Stimulated activated naive CD8-positive, alpha-beta T cell treated with anti-CD3 and anti-CD28 coated beads, Interleukin-15, amount 100 ng/mL, for 72 hours (primary cell): ENCODE measurements around the gene MYLK4.

Experiments used
- ATAC-seq: fragments of 150-1000 bp; cut with Tn5 transposase; 2 replicates; pipeline ENCODE4 v1.10.0; 2021; ENCODE audit warnings: mild to moderate bottlenecking, moderate library complexity
- DNase-seq, 2 donors: peaks; one replicate each; pipeline ENCODE4 v3.0.0; 2021 to 2022
- H3K27ac Mint-ChIP-seq, 2 donors: one replicate each; pipeline ENCODE4 v1.8.0; 2022; ENCODE audit warnings: mild to moderate bottlenecking in 2 of 2, mixed read lengths in 2 of 2, moderate library complexity in 2 of 2
- H3K27me3 Mint-ChIP-seq: one replicate; pipeline ENCODE4 v1.8.0; 2022; ENCODE audit warnings: mixed read lengths
- H3K4me1 Mint-ChIP-seq: one replicate; pipeline ENCODE4 v1.8.0; 2022; ENCODE audit warnings: mild to moderate bottlenecking, mixed read lengths
- H3K4me3 Mint-ChIP-seq, 2 donors: one replicate each; pipeline ENCODE4 v1.8.0; 2022; ENCODE audit warnings: mild to moderate bottlenecking in 2 of 2, mixed read lengths in 2 of 2, moderate library complexity in 1 of 2
- H3K9me3 Mint-ChIP-seq, 2 donors: one replicate each; pipeline ENCODE4 v1.8.0; 2022; ENCODE audit warnings: mixed read lengths in 2 of 2

The MYLK4 gene

GRCh38 chr6:2753110-2753489, 2.4 kb upstream of the MYLK4 start:
- no peak for ATAC-seq
- no peaks in the 10 kb centered on the region for H3K9me3 Mint-ChIP-seq
- DNase-seq: no peak
- H3K4me3 Mint-ChIP-seq: no peak overlapping the region
- H3K27me3 Mint-ChIP-seq: peaks cover 44% of the 10 kb centered on the region
- H3K27ac Mint-ChIP-seq: no peak overlapping the region
- peaks cover 22% of the 10 kb centered on the region for H3K4me1 Mint-ChIP-seq

- peaks cover 44% of the 10 kb centered on the region for H3K27me3 Mint-ChIP-seq
- ATAC-seq (no peak), DNase-seq (no peak)
- no peak overlapping the region for H3K4me3 Mint-ChIP-seq
- H3K9me3 Mint-ChIP-seq: no peaks in the 10 kb centered on the region
- peaks cover 22% of the 10 kb centered on the region for H3K4me1 Mint-ChIP-seq
- H3K27ac Mint-ChIP-seq: no peak overlapping the region
These were observed 1.9 kb upstream of the MYLK4 start for GRCh38 chr6:2752477-2753109.

DNA sequence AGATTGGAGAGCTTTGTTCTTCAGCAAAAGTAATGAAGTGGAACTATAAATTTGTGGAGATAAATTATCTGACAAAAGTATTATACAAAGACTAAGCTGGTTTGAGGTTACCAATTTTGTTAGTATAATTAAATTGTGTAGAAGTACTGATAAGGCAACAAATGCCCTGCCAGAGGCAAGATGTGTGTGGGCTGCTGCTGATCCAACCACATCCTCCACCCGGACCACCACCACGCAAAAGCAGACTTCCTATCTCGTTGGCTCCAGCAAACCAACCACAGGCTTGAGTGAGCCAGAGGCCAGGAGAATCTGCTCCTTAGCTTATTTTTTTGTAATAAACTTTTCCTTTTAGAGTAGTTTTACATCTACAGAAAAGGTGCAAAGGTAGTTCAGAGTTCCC, 1.1 kb upstream of the MYLK4 start:
- H3K4me3 Mint-ChIP-seq: no peak overlapping the region
- peaks cover 44% of the 10 kb centered on the region for H3K27me3 Mint-ChIP-seq
- DNase-seq: no peak
- no peak overlapping the region for H3K27ac Mint-ChIP-seq
- H3K4me1 Mint-ChIP-seq: peaks cover 22% of the 10 kb centered on the region
- ATAC-seq: no peak
- no peaks in the 10 kb centered on the region for H3K9me3 Mint-ChIP-seq

DNA sequence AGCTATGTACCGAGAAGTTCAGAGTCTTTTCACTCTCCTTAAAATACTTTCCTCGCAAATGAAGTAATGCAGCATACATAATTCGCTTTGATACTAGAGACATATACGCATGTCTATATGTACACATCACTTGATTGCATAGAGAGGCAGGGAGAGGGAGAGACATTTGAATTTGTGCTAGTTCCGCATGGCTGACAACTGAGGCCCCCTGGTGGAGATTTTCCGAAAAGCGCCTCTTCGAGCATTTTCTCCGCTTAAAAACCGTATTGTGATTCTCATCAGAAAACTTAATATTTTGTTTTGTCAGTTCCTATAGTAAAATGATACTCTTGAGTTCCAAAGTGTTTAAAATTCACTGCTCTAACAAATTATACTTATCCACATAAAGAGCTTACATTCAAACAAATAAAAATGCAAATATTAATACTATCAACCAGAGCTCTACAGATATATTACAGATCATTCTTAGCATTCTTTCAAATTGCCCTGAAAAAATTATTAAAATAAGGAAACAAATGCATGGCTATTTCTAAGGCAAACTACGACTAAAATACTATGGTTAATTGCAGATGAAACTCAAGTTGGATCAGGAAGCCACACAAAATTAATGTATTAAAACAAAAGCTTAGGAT, 637 bp downstream of the MYLK4 start:
- Mint-ChIP-seq H3K9me3 (no peaks in the 10 kb centered on the region), H3K4me3 (peak overlapping the region in 1 of 2 donors; percentile 2), H3K4me1 (peaks cover 22% of the 10 kb centered on the region), H3K27me3 (peaks cover 44% of the 10 kb centered on the region), H3K27ac (no peak overlapping the region)
- ATAC-seq (peak; percentile 39), DNase-seq (peak; percentile 55 to 57)

DNA sequence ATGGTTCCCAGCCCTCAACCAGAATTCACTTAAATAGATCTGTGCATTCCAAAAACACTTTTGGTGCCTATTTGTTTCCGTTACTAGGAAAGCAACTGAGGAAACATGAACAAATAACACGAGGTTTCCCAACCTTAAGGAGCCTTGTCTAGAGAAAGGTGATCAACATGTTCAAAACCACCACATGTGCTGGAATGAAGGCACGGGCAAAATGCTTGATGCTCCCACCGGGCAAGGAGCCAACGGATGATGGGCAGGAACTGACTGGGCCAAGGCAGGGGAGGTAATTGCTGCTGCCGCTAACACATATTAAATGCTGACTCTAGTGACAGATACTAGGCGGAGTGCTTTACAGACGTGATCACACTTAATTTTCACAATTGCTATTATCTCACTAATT, 2.5 kb downstream of the MYLK4 start:
- Mint-ChIP-seq H3K27me3 (peaks cover 32% of the 10 kb centered on the region), H3K4me1 (peaks cover 16% of the 10 kb centered on the region), H3K4me3 (no peak overlapping the region), H3K27ac (no peak overlapping the region), H3K9me3 (no peaks in the 10 kb centered on the region)
- ATAC-seq: no peak
- DNase-seq: no peak

GRCh38 chr6:2746557-2747061, 4.1 kb downstream of the MYLK4 start:
- ATAC-seq: no peak
- DNase-seq: no peak
- H3K9me3 Mint-ChIP-seq: no peaks in the 10 kb centered on the region
- no peak overlapping the region for H3K27ac Mint-ChIP-seq
- H3K27me3 Mint-ChIP-seq: peaks cover 20% of the 10 kb centered on the region
- peaks cover 6% of the 10 kb centered on the region for H3K4me1 Mint-ChIP-seq
- H3K4me3 Mint-ChIP-seq: no peak overlapping the region

GRCh38 chr6:2745246-2745645, 5.5 kb downstream of the MYLK4 start:
- Mint-ChIP-seq H3K4me1 (peaks cover 6% of the 10 kb centered on the region), H3K4me3 (no peak overlapping the region), H3K27me3 (peaks cover 7% of the 10 kb centered on the region), H3K27ac (no peak overlapping the region), H3K9me3 (no peaks in the 10 kb centered on the region)
- ATAC-seq (no peak), DNase-seq (no peak)

- H3K4me1 Mint-ChIP-seq: peaks cover 2% of the 10 kb centered on the region
These were observed 5.9 kb downstream of the MYLK4 start for GRCh38 chr6:2744778-2745177.

DNA sequence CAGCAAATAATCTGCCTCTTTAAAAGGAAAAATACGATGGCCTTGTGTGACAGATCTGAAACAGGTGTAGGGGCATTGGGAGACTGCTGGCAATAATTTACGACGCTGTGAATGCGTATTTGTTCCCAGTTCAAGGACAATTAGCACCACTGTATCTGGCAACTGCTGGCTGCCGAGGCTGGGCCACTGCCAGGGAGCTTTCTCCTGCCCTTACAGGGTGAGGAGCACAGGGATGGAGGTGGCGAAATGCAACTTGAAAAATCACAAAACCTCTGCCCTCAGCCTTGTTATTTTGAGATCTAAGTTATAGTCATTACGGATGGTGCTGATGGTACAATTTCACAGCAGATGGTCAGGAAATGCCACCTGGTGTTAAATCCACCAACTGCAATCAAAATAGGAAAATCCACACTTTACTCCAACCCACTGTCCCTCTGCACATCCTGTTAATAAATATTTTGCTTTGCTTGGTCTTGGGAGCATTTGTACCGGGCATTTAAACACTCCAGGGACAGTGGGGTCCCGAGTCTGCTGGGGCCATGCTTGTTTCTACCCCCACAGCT, 6.4 kb downstream of the MYLK4 start:
- H3K27ac Mint-ChIP-seq: no peak overlapping the region
- H3K9me3 Mint-ChIP-seq: no peaks in the 10 kb centered on the region
- H3K4me3 Mint-ChIP-seq: no peak overlapping the region
- peaks cover 3% of the 10 kb centered on the region for H3K4me1 Mint-ChIP-seq
- DNase-seq: no peak
- ATAC-seq: no peak
- H3K27me3 Mint-ChIP-seq: no peaks in the 10 kb centered on the region

More at GRCh38 chr6:2744778-2745177, 5.9 kb downstream of the MYLK4 start:
- Mint-ChIP-seq H3K4me3 (no peak overlapping the region), H3K27ac (no peak overlapping the region), H3K9me3 (no peaks in the 10 kb centered on the region), H3K27me3 (peaks cover 3% of the 10 kb centered on the region)
- no peak for DNase-seq
- ATAC-seq: no peak

DNA sequence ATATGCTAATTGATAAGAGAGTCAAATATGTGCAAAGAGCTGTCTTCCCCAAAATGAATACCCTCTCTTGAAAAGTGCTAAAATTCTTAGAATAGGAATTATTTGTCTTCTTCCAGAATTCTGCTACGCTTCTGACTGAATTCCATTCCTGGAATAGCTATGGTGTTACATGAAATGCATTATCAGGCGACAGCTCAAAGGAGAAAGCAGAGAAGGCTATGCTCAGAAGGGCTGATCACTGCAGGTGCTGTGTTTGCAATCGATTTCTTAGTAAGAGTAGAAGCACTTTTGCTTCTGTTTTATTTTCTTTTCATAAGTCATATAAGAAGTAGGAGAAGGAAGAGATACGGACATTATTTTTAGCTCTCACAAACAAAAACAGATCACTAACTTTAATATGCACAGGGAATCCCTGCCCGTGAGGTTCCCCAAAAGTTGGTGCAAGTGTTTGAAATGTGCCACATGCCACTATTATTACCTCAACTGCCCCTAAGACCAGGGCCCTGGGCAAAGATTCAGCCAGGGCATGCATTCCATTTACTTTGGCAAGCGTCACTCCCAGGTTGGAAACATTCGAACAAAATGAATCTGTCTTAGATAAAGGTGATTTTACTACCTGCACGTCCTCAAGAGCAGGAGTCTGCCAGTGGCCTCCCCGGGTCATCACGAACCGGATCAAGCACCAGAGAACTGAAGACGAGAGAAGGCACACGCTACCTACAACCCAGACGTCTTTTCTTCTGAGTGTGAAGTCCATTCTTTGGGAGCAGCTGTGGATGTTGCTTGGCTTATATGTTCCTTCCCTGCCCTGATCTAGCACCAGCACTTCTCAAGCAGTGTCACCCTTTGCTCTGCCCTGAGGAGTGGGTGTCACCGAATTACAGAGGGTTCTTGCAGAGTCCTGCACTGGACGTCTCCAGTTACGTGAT, 7.2 kb downstream of the MYLK4 start:
- peaks cover 8% of the 10 kb centered on the region for H3K4me1 Mint-ChIP-seq
- no peaks in the 10 kb centered on the region for H3K9me3 Mint-ChIP-seq
- H3K27me3 Mint-ChIP-seq: no peaks in the 10 kb centered on the region
- ATAC-seq (no peak), DNase-seq (no peak)
- no peak overlapping the region for H3K4me3 Mint-ChIP-seq
- no peak overlapping the region for H3K27ac Mint-ChIP-seq

DNA sequence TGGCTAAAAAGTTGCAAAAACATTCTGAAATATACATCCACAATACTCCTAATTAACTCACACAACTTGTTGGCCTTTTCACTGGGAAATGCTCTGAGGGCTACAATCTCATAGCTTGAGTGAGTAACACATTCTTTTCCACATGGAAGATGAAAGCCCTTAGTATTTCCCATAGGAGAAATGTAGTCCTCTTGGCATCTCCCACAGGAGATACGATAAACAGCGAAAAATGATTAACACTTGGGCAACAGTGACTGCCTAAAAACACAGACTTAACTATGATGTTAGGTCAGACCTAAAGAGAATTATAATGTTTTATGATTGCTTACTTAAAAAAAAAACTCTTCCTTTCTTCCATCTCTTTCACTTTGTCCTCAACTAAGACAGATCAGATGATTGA, 9.0 kb downstream of the MYLK4 start:
- no peaks in the 10 kb centered on the region for H3K27me3 Mint-ChIP-seq
- no peak overlapping the region for H3K27ac Mint-ChIP-seq

DNA sequence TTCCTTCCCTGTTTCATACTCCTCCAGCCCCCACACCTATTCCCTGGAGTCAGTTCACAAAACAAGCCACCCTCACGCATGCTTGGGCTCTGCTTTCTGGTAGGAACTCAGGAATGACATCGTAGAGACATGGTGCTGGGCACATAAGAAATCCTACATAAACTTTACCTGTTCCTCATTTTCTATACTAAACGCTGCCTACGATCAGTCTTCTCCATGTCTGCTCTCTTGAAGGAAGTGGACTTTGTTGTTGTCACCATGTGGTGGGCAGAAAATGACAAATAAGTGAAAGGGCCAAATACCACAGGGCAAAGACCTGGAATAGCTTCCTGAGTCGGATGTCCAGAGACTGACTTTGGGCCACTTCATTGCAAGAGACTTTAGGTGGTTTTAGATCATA, 10.1 kb downstream of the MYLK4 start:
- no peak for ATAC-seq
- no peaks in the 10 kb centered on the region for H3K27me3 Mint-ChIP-seq
- H3K9me3 Mint-ChIP-seq: no peaks in the 10 kb centered on the region
- peaks cover 18% of the 10 kb centered on the region for H3K4me1 Mint-ChIP-seq
- no peak overlapping the region for H3K4me3 Mint-ChIP-seq
- DNase-seq: no peak
- no peak overlapping the region for H3K27ac Mint-ChIP-seq

More for the DNA sequence above, 9.0 kb downstream of the MYLK4 start:
- DNase-seq (no peak), ATAC-seq (no peak)
- Mint-ChIP-seq H3K4me1 (peaks cover 18% of the 10 kb centered on the region), H3K9me3 (no peaks in the 10 kb centered on the region), H3K4me3 (no peak overlapping the region)

GRCh38 chr6:2739335-2739734, 11.4 kb downstream of the MYLK4 start:
- H3K9me3 Mint-ChIP-seq: no peaks in the 10 kb centered on the region
- H3K4me1 Mint-ChIP-seq: peaks cover 18% of the 10 kb centered on the region
- no peak overlapping the region for H3K4me3 Mint-ChIP-seq
- H3K27me3 Mint-ChIP-seq: no peaks in the 10 kb centered on the region
- ATAC-seq (peak; percentile 88), DNase-seq (peak in 1 of 2 donors; percentile 23)
- H3K27ac Mint-ChIP-seq: no peak overlapping the region

DNA sequence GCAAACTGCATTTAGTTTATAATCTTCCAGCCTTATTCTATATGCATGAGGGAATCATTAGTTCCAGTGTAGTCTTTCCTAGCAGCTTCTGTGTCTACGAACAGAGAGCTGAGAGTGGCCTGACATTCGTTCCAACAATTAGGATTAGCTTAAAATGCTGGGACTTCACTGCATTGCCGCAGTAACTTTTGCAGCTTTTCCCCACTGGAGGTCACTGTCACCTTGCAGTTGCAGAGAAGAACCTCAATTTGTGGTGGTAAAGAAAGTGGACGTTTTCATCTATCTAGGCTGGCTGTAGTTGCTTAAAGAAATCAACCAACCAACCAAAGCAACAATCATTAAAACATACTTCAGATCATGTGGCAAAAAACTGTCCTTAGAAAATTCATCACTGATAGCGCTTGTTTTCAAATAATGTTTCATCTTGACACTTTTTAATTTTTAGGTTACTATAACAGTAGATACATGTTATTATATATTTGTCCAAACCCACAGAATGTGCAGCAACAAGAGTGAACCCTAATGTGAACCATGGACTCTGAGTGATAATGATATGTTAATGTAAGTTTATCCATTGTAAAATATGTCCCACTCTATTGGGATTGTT, 12.2 kb downstream of the MYLK4 start:
- Mint-ChIP-seq H3K9me3 (no peaks in the 10 kb centered on the region), H3K4me3 (no peak overlapping the region), H3K4me1 (peaks cover 19% of the 10 kb centered on the region), H3K27me3 (no peaks in the 10 kb centered on the region), H3K27ac (no peak overlapping the region)
- DNase-seq (peak; percentile 38 to 56), ATAC-seq (peak; percentile 77)

DNA sequence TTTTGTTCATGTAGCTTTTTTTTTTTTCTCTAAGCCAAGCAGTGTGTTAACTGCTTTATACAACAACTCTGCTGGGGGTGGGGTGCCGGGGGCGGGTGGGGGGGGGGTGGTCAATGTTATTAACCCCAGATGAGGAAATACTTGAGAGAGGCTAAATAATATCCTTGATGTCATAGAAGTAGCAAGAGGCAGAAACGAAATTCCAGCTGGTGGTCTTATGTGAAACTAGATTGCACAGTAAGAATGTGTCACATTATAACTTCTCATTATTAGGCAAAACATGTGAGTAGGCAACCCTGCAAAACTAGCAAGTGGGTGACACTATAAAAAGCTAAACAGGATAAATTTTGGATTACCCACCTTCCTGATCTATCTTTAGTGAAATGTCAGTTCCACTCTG, 12.8 kb downstream of the MYLK4 start:
- H3K27me3 Mint-ChIP-seq: no peaks in the 10 kb centered on the region
- H3K9me3 Mint-ChIP-seq: no peaks in the 10 kb centered on the region
- DNase-seq (no peak), ATAC-seq (peak; percentile 55)
- H3K4me3 Mint-ChIP-seq: no peak overlapping the region
- H3K27ac Mint-ChIP-seq: no peak overlapping the region
- peaks cover 24% of the 10 kb centered on the region for H3K4me1 Mint-ChIP-seq
